ENCODE results near the gene PAPOLB. TPM values are rescaled to one million over a fixed set of nuclear protein-coding genes. Genes with fewer than 3 reads are reported as not detected.

Gene PAPOLB
- total and polyA plus RNA-seq, 2 donors (not counting 3 experiments of a cell fraction or from before 2014, with no cell fraction given), result 0.07 TPM; not detected in 1

GRCh38 chr7:4911111-4911828, 49.4 kb upstream of the PAPOLB start:
- FAIRE-seq, result no peak
- H4K20me1 ChIP-seq (replicated peaks; ENCODE audit: control insufficient read depth, extremely low read depth, insufficient read depth, low read length), result no peaks in the 10 kb centered on the region
- ChIA-PET CTCF (interaction anchor here (0.6 kb wide), 1 partner anchor 119 kb away, joined by 3 read pairs; no protein-coding TSS in a partner anchor), POLR2A (no interaction called here)
- no peak overlapping the region for H3K4me2 ChIP-seq (ENCODE audit: insufficient read depth, low read length)
- no TSS peak for BruUV-seq (replicated peaks)
- intact Hi-C loops (cut with micrococcal nuclease), result no loop called here
- H3K36me3 ChIP-seq (ENCODE audit: control insufficient read depth in 2 of 2, extremely low read depth in 1 of 2, insufficient read depth in 2 of 2, low read length in 2 of 2), result no peaks in the 10 kb centered on the region
- no peaks in the 10 kb centered on the region for H3K4me1 ChIP-seq (ENCODE audit: control insufficient read depth, extremely low read depth, insufficient read depth, low read length)
- H3K9me3 ChIP-seq (replicated peaks; ENCODE audit: control insufficient read depth, insufficient read depth, low read length), result no peaks in the 10 kb centered on the region
- no peak overlapping the region for H3K9ac ChIP-seq (replicated peaks; ENCODE audit: extremely low read depth, insufficient read depth, low read length)
- no peaks in the 10 kb centered on the region for H3K27me3 ChIP-seq (ENCODE audit: control insufficient read depth in 2 of 2, insufficient read depth in 2 of 2, low read length in 2 of 2)
- no peak for DNase-seq (ENCODE audit: low read depth, low spot score)
- no peaks in the 10 kb centered on the region for H3K9me1 ChIP-seq (replicated peaks; ENCODE audit: control insufficient read depth, extremely low read depth, insufficient read depth, low read length)
- H3K4me3 ChIP-seq (replicated peaks in 1 of 3; ENCODE audit: insufficient read depth in 1 of 3, low read depth in 1 of 3, low read length in 3 of 3), result no peak overlapping the region
- no peaks in the 10 kb centered on the region for H3K79me2 ChIP-seq (ENCODE audit: control insufficient read depth, insufficient read depth, low read length)
- dilution Hi-C loops (cut with MboI; ENCODE audit: extremely low pct_ligation_motif_present, low sequenced_read_pairs), result no loop called here
- TF ChIP-seq FOS (IDR thresholded peaks at IDR 0.05; ENCODE audit: borderline replicate concordance, insufficient read depth, low read length) (no peak), EZH2 (IDR thresholded peaks at IDR 0.05; ENCODE audit: borderline replicate concordance, low read depth, low read length, severe bottlenecking) (no peak), CTCF (IDR thresholded peaks at IDR 0.05; ENCODE audit: extremely low read depth in 1 of 2, insufficient read depth in 1 of 2, low read depth in 1 of 2, low read length in 2 of 2) (no peak), MYC (IDR thresholded peaks at IDR 0.05; ENCODE audit: low read depth, low read length) (no peak), JUN (IDR thresholded peaks at IDR 0.05; ENCODE audit: borderline replicate concordance, insufficient read depth, insufficient read length, low read depth) (no peak)
- H3K27ac ChIP-seq (ENCODE audit: insufficient read depth, low read depth, low read length), result no peak overlapping the region
- no peak overlapping the region for H2AFZ ChIP-seq (ENCODE audit: low read depth, low read length)
